Activated CD4-positive, alpha-beta T cell treated with anti-CD3 and anti-CD28 coated beads, Interleukin-2, amount 10 ng/mL, durations not matched to agents 24 days and 14 days (primary cell): ENCODE data around the gene GPX4. TPM values are rescaled to one million over a fixed set of nuclear protein-coding genes. Genes with fewer than 3 reads are reported as not detected.
A peak's percentile ranks its signal among the peaks of the same experiment; 100 is the strongest.

Experiments used
- DNase-seq: peaks from one replicate; pipeline ENCODE4 v3.0.0; 2022
- H3K27ac Mint-ChIP-seq: one replicate; pipeline ENCODE4 v1.8.0; 2022; ENCODE audit warnings: mild to moderate bottlenecking, mixed read lengths
- H3K27me3 Mint-ChIP-seq: one replicate; pipeline ENCODE4 v1.8.0; 2022; ENCODE audit warnings: mixed read lengths
- H3K36me3 Mint-ChIP-seq: one replicate; pipeline ENCODE4 v1.8.0; 2022; ENCODE audit warnings: low read depth, mild to moderate bottlenecking, mixed read lengths
- H3K4me1 Mint-ChIP-seq: one replicate; pipeline ENCODE4 v1.8.0; 2021; ENCODE audit warnings: mixed read lengths
- H3K4me3 Mint-ChIP-seq: one replicate; pipeline ENCODE4 v1.8.0; 2022; ENCODE audit warnings: mild to moderate bottlenecking, moderate library complexity, mixed read lengths
- H3K9me3 Mint-ChIP-seq: one replicate; pipeline ENCODE4 v1.8.0; 2021; ENCODE audit warnings: mixed read lengths
- intact Hi-C: fragments of 100-400 bp; cut with micrococcal nuclease; formaldehyde crosslinking; loops from one replicate; pipeline ENCODE4 v1.15.1; 2023
- total RNA-seq: library from RNA; stranded (reverse); gene quantifications from 2 replicates; pipeline ENCODE4 v1.2.3, GENCODE V29; 2022

The GPX4 gene
- total RNA-seq, 1 donor from 2014 or later = 239 TPM

- H3K36me3 Mint-ChIP-seq = peaks cover 15% of the 10 kb centered on the region
- H3K9me3 Mint-ChIP-seq = peaks cover under 1% of the 10 kb centered on the region
- peaks cover 13% of the 10 kb centered on the region for H3K4me1 Mint-ChIP-seq
- H3K4me3 Mint-ChIP-seq = no peak overlapping the region
- H3K27ac Mint-ChIP-seq = peak overlapping the region; percentile 39
- no peaks in the 10 kb centered on the region for H3K27me3 Mint-ChIP-seq
- intact Hi-C loops = no loop called here
- DNase-seq = no peak
Observed at GRCh38 chr19:1136621-1137317, 33.0 kb downstream of the GPX4 start.

- no peak overlapping the region for H3K4me3 Mint-ChIP-seq
Observed at GRCh38 chr19:1138121-1138520, 34.3 kb downstream of the GPX4 start.

GRCh38 chr19:1139126-1139525 is 35.3 kb downstream of the GPX4 start:
- Mint-ChIP-seq H3K4me3 (no peak overlapping the region), H3K27ac (no peak overlapping the region), H3K4me1 (peaks cover 8% of the 10 kb centered on the region)

More at GRCh38 chr19:1138121-1138520, 34.3 kb downstream of the GPX4 start:
- H3K4me1 Mint-ChIP-seq = peaks cover 12% of the 10 kb centered on the region
- no peak overlapping the region for H3K27ac Mint-ChIP-seq
- peaks cover 5% of the 10 kb centered on the region for H3K9me3 Mint-ChIP-seq
- no peak for DNase-seq
- intact Hi-C loops = no loop called here
- peaks cover 25% of the 10 kb centered on the region for H3K36me3 Mint-ChIP-seq
- H3K27me3 Mint-ChIP-seq = no peaks in the 10 kb centered on the region

GRCh38 chr19:1140272-1141027 is 36.7 kb downstream of the GPX4 start:
- no peak for DNase-seq
- peaks cover 39% of the 10 kb centered on the region for H3K36me3 Mint-ChIP-seq
- H3K4me1 Mint-ChIP-seq = peaks cover 11% of the 10 kb centered on the region
- intact Hi-C loops = no loop called here
- H3K27ac Mint-ChIP-seq = no peak overlapping the region
- no peaks in the 10 kb centered on the region for H3K27me3 Mint-ChIP-seq
- H3K9me3 Mint-ChIP-seq = peaks cover 5% of the 10 kb centered on the region
- H3K4me3 Mint-ChIP-seq = no peak overlapping the region

More at GRCh38 chr19:1139126-1139525, 35.3 kb downstream of the GPX4 start:
- Mint-ChIP-seq H3K36me3 (peaks cover 31% of the 10 kb centered on the region), H3K9me3 (peaks cover 5% of the 10 kb centered on the region), H3K27me3 (no peaks in the 10 kb centered on the region)
- DNase-seq = no peak
- intact Hi-C loops = no loop called here

GRCh38 chr19:1141944-1142343 is 38.1 kb downstream of the GPX4 start:
- H3K4me1 Mint-ChIP-seq = peaks cover 10% of the 10 kb centered on the region
- H3K27ac Mint-ChIP-seq = no peak overlapping the region
- no peaks in the 10 kb centered on the region for H3K27me3 Mint-ChIP-seq
- peaks cover 5% of the 10 kb centered on the region for H3K9me3 Mint-ChIP-seq
- no peak overlapping the region for H3K4me3 Mint-ChIP-seq
- intact Hi-C loops = no loop called here
- H3K36me3 Mint-ChIP-seq = peaks cover 43% of the 10 kb centered on the region
- DNase-seq = no peak

- no peak for DNase-seq
- Mint-ChIP-seq H3K36me3 (peaks cover 42% of the 10 kb centered on the region), H3K27ac (peak overlapping the region; percentile 40), H3K27me3 (no peaks in the 10 kb centered on the region), H3K4me1 (peaks cover 10% of the 10 kb centered on the region), H3K4me3 (no peak overlapping the region), H3K9me3 (peaks cover 5% of the 10 kb centered on the region)
- intact Hi-C loops = no loop called here
Observed at GRCh38 chr19:1143828-1144399, 40.1 kb downstream of the GPX4 start.

- intact Hi-C loops = no loop called here
- Mint-ChIP-seq H3K36me3 (peaks cover 43% of the 10 kb centered on the region), H3K9me3 (peaks cover 5% of the 10 kb centered on the region), H3K27ac (peak overlapping the region; percentile 9), H3K27me3 (no peaks in the 10 kb centered on the region), H3K4me3 (no peak overlapping the region), H3K4me1 (peaks cover 13% of the 10 kb centered on the region)
- no peak for DNase-seq
Observed at GRCh38 chr19:1144741-1145140, 40.9 kb downstream of the GPX4 start.

GRCh38 chr19:1145635-1146411 is 42.0 kb downstream of the GPX4 start:
- no peak overlapping the region for H3K27ac Mint-ChIP-seq
- H3K9me3 Mint-ChIP-seq = peaks cover 5% of the 10 kb centered on the region
- intact Hi-C loops = no loop called here
- H3K27me3 Mint-ChIP-seq = no peaks in the 10 kb centered on the region
- H3K4me1 Mint-ChIP-seq = peaks cover 13% of the 10 kb centered on the region
- DNase-seq = no peak
- peaks cover 38% of the 10 kb centered on the region for H3K36me3 Mint-ChIP-seq
- H3K4me3 Mint-ChIP-seq = no peak overlapping the region

GRCh38 chr19:1146412-1146699 is 42.6 kb downstream of the GPX4 start:
- DNase-seq = no peak
- Mint-ChIP-seq H3K4me3 (no peak overlapping the region), H3K36me3 (peaks cover 38% of the 10 kb centered on the region), H3K27me3 (no peaks in the 10 kb centered on the region), H3K9me3 (peaks cover 5% of the 10 kb centered on the region), H3K4me1 (peaks cover 11% of the 10 kb centered on the region), H3K27ac (no peak overlapping the region)
- intact Hi-C loops = no loop called here

GRCh38 chr19:1146858-1147780 is 43.3 kb downstream of the GPX4 start:
- intact Hi-C loops = no loop called here
- no peak overlapping the region for H3K4me3 Mint-ChIP-seq
- peaks cover 11% of the 10 kb centered on the region for H3K4me1 Mint-ChIP-seq
- H3K27ac Mint-ChIP-seq = no peak overlapping the region
- H3K9me3 Mint-ChIP-seq = peaks cover 1% of the 10 kb centered on the region
- peaks cover 37% of the 10 kb centered on the region for H3K36me3 Mint-ChIP-seq
- no peaks in the 10 kb centered on the region for H3K27me3 Mint-ChIP-seq
- DNase-seq = no peak

- no peaks in the 10 kb centered on the region for H3K27me3 Mint-ChIP-seq
- no peak overlapping the region for H3K27ac Mint-ChIP-seq
- peaks cover 35% of the 10 kb centered on the region for H3K36me3 Mint-ChIP-seq
- no peaks in the 10 kb centered on the region for H3K9me3 Mint-ChIP-seq
- intact Hi-C loops = no loop called here
- no peak for DNase-seq
- H3K4me3 Mint-ChIP-seq = no peak overlapping the region
- H3K4me1 Mint-ChIP-seq = peaks cover 11% of the 10 kb centered on the region
Observed at GRCh38 chr19:1147934-1148549, 44.2 kb downstream of the GPX4 start.

GRCh38 chr19:1149259-1150045 is 45.7 kb downstream of the GPX4 start:
- no peak overlapping the region for H3K27ac Mint-ChIP-seq
- peaks cover 26% of the 10 kb centered on the region for H3K36me3 Mint-ChIP-seq
- no peaks in the 10 kb centered on the region for H3K27me3 Mint-ChIP-seq
- intact Hi-C loops = no loop called here
- peaks cover 9% of the 10 kb centered on the region for H3K4me1 Mint-ChIP-seq
- H3K9me3 Mint-ChIP-seq = no peaks in the 10 kb centered on the region
- no peak overlapping the region for H3K4me3 Mint-ChIP-seq
- no peak for DNase-seq
